Tongue (tissue), 2 donors: Measurements from ENCODE around the gene TAS2R16. TPM values are rescaled to one million over a fixed set of nuclear protein-coding genes. Genes with fewer than 3 reads are reported as not detected.
A peak's percentile ranks its signal among the peaks of the same experiment; 100 is the strongest.
"Not testable (repeated sequence)": the region's sequence is repeated elsewhere in the genome, so short reads cannot be mapped to it uniquely, and the experiment has no call there.

ENCODE experiments used
- DNase-seq: peaks from one replicate; pipeline ENCODE4 v3.0.0-alpha.2; 2015
- total RNA-seq: library from RNA; depleted of rRNA; stranded (reverse); fragments of >200 nt; gene quantifications from one replicate; pipeline ENCODE4 v1.2.3, GENCODE V29; 2014

Gene TAS2R16
- total RNA-seq, 1 donor from 2014 or later: not detected

DNA sequence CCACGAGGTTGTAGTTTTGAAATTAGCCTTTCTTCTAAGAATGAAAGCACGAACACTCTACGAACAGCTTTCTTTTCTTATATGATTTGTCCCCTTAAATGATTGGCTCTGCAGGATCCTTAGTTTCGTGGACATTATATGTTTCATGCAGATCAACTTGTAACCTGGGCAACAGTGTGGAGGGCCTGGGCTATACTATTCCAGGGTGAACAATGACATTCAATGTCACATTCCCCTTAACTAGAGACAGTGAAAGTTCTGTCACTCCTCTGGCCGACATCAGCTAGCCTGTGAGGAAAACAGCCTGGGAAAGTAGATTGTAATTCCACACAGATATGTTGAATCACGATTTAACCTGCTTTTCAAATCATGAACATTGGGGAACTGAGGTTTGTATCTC, 23.4 kb downstream of the TAS2R16 start:
- no peak for DNase-seq

DNA sequence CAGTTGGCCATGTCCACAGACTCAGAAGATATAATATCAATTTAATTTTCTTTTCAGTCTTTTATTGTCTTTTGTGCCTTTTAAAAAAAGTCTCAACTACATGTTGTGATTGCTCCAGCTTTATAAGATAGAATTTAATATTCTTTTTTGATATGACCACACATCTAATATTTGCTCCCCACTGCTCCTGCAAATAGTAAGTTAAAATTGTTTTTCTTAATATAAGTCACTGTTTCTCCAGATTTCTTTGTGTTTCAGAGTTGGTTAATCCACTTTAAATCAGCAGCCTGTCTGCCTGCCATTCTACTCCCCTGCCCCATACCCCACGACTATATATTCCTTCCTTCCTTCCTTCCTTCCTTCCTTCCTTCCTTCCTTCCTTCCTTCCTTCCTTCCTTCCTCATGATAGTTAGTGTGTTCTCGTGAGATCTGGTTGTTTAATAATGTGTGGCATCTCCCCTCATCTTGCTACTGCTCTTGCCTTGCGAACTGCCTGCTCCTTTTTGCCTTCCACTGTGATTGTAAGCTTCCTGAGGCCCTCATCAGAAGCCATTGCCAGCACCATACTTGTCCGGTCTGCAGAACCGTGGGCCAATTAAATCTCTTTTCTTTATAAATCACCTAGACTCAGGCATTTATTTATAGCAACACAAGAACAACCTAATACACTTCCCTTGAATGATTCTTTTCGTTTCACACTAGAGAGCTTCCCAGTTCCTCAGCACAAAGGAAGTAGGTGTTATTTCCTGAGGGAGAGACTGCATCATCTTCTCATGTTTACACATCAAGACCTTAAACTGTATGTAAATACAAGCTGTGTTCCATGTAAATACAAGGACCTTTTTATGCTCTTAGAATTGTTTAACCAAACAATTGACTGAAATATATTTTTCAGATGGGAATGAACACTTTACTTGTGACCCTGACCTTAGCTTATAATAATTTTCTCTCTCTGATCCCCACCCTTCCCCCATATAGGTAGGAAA, 24.5 kb downstream of the TAS2R16 start:
- no peak for DNase-seq

DNA sequence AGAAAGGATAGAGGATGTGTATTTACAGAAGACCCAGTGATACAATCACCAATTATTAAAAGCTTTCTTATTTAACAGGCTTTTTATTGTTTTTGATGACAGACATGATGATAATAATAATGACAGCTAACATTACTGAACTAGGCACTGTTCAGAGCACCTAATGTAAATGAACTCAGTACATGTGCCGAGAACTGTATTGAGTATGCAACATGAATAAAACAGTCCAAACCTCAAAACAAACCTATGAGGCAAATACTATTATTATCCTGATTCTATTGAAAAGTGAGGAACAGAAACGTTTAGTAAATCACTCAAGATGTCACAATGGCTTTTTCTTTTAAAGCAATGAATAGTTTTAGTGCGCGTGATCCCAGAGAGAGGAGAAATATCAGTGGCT, 27.1 kb downstream of the TAS2R16 start:
- DNase-seq: no peak

DNA sequence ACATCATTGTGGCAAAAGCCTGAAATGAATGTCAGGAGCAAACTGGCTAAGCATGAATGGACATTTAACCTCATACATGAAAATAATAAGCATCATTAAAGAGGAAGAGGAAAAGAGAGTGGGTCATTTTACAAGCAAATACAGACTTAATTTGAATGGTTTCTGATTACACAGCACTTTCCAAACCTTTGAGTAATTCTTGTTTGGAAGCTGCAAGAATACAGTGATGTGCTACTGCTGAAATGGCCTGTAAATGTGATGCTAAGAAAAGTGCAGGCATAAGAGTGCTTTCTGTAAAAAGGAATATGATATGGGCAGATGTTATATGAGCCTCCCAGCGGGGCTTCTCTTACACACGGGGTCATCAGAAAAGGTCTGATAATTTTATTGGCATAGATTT, 30.2 kb downstream of the TAS2R16 start:
- peak; percentile 2 for DNase-seq

DNA sequence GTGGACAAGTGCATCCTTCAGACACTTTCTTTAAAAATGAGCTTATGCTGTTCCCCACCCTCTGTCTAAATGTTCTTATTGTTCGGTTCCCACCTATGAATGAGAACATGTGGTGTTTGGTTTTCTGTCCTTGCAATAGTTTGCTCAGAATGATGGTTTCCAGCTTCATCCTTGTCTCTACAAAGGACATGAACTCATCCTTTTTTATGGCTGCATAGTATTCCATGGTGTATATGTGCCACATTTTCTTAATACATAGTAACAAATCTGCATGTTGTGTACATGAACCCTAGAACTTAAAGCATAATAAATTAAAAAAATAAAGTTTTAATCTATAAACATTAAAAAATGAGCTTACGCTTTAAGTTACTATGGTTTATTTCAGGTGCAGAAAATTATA, 41.8 kb downstream of the TAS2R16 start:
- not testable (repeated sequence) for DNase-seq

DNA sequence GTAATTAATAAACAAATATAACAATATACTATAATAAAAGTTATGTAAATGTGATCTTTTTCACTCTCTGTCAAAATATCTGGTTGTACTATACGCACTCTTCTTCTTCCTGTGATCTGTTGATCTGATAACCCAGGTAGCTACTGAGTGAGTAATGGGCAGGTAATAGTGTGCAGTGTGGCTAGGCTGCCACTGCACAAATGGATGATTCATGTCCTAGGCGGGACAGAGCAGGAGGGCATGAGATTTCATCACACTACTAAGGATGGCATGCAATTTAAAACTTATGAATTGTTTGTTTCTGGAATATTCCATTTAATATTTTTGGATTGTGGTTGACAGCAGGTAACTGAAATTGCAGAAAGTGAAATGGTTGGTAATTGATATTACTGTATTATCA, 44.5 kb downstream of the TAS2R16 start:
- DNase-seq: no peak

DNA sequence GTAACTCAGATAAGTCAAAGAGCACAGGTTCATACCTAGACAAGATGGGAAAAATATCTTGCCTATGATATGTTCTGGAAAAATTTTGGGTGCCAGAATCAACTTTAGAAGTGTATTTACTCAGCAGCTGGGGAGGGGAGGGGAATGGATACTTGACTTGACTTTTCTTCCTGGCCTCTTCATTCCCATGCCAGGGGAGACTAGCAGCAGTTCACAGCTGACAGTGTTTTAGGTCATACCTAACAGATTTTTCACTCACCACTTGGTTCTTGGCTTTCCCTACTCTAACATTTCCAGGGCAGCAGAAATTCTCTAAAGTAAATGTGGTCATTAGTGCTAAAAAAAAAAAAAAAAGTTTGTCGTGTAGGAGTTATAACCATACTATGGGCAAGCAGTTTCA, 46.3 kb downstream of the TAS2R16 start:
- no peak for DNase-seq

Other genes starting within 250 kb of the TAS2R16 start
- 22.0 TPM for gene CADPS2, start 109.2 kb downstream of the TAS2R16 start, total RNA-seq
- gene SLC13A1, start 204.3 kb upstream of the TAS2R16 start, total RNA-seq: not detected